NCI-H1417 treated with DMSO at 0.1 percent for 48 hours (cell line): ENCODE measurements around the gene IGFBP6.

Source experiments
- DNase-seq: peaks from one replicate; lab custom pipeline; 2025; lab: John Stamatoyannopoulos, UW

Gene IGFBP6

GRCh38 chr12:53120685-53121525 is 23.4 kb downstream of the IGFBP6 start:
- DNase-seq = no peak

- DNase-seq = no peak
Observed at GRCh38 chr12:53122961-53123468, 25.5 kb downstream of the IGFBP6 start.

DNA sequence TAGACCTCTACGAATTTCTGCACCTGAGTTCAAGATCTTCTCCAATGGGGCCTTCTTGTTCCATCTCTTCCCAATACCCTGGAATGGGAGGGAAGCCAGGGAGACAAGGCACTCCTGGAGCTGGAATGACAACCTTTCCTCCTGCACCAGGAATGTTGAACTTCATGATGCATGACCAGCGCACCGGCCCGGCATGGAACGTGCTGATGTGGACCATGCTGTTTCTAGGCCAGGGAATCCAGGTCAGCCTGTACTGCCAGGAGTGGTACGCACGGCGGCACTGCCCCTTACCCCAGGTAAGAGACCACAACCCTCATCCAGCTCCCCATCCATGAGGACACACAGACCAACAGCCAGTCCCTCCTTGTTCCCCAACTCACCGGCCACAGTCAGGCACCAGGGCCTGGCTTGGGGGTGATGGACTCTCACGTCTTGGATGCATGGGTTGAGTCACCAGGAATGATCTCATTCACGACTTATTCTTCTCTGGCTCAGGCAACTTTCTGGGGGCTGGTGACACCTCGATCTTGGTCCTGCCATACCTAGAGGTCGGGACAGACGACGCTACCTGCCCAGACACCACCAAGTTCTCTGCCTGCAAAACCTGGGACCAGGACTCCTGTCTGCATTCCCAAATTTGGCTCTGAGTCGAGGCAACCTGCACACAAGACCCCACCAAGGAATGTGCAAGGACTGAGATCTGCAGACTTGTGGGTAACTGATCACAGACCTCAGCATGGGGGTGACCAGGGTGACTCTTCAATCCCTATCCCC is 26.3 kb downstream of the IGFBP6 start:
- no peak for DNase-seq

DNA sequence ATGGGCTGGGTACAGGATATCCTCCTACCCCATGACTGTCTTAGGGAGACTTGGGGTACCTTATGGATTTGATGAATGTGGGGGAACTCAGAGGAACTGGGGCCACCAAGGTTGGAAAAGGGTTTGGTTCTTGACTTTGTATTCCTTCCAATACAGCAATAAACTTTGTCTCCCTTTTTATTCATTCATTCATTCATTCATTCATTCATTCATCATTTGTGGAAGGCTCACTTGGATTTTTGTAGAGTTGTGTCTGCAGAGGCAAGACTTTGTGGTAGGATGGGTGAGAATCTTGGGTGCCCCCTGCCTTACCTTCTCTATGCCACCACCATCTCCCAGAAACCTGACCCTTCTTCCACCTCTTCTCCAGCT is 26.9 kb downstream of the IGFBP6 start:
- no peak for DNase-seq

DNA sequence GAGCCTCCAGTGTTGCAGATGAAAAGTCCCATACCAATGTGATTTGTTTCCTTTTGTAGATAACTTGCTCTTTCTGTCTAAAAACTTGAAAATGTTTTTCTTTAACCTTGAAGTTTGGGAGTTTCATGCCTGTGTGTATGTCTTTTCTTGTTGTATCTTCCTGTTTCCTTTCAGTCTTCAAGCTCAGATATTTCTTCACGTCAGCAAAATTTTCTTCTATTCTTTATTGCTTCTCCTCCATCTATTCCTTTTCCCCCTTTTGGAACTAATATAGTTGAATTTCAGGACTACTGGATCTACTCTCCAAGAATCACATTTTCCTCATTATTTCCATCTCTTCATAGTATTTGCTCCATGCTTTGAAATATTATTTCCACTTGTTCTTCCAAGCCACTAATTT is 29.7 kb downstream of the IGFBP6 start:
- DNase-seq = no peak

DNA sequence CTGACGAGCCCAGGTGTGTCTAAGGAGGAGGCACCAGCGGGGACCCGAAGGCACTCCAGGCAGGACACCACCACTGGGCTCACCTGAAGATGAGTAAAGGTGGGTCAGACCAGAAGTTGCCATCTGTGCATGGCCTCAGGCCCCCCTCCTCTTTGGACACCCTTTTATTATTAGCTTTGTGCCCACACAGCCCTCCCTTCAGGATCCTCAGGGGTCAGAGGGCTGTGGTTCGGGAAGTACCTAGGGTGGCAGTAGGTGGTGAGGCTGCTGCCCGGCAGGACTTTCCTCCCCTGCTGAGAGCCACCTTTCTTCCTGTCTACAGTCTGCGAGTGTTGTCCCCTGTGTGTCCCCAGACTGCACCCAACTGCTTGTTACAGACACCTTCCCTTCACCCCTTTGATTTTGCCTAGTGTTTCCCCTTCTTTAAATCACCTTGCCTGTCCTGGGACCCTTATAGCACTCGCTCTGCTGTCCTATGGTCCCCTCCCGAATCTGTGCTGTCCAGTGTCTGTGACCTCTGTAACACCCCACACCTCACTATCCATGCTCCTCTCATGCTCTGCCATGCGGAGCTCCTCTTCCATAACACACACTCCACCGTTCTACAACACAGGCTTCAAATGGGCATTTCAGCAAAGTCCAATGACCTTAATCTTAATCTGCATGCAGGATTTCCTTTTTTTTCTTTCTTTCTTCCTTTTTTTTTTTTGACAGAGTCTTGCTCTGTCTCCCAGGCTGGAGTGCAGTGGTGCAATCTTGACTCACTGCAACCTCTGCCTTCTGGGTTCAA is 31.5 kb downstream of the IGFBP6 start:
- no peak for DNase-seq

GRCh38 chr12:53131844-53132243 is 34.4 kb downstream of the IGFBP6 start:
- no peak for DNase-seq

- no peak for DNase-seq
Observed at GRCh38 chr12:53133722-53134121, 36.3 kb downstream of the IGFBP6 start.

- DNase-seq = no peak
Observed at GRCh38 chr12:53143355-53143754, 45.9 kb downstream of the IGFBP6 start.

DNA sequence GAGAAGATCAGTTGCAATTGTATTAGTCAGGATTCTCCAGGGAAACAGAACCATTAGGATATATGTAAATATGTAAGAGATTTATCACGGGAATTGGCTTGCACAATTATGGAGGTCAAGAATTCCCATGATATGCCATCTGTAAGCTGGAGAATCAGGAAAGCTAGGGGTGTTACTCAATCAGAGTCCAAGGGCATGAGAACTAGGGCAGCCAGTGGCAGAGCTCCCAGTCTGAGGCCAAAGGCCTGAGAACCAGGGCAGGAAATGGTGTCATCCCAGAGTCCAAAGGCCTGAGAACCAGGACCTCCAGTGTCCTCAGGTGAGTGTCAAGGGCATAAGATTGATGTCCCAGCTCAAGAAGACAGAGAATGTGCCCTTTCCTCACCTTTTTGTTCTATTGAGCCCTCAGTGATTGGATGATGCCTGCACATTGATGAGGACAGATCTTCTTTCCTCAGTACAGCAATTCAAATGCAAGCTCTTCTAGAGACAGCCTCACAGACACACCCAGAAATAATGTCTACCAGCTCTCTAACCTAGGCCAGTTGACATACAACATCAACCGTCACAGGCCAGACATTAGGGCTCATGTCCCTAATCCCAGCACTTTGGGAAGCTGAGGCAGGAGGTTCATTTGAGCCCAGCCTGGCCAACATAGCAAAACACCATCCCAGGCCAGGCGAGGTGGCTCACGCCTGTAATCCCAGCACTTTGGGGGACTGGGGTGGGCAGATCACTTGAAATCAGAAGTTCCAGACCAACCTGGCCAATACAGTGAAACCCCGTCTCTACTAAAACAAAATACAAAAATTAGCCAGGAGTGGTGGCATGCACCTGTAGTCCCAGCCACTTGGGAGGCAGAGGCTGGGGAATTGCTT is 48.2 kb downstream of the IGFBP6 start:
- no peak for DNase-seq

DNA sequence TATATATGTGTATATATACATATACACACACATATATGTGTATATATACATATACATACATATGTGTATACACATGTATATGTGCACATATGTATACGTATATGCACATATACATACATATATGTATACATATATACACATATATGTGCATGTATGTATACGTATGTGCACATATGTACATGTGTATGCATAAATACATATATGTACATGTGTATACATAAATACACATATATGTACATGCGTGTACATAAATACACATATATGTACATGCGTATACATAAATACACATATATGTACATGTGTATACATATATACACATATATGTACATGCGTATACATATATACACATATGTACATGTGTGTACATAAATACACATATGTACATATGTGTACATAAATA is 49.7 kb downstream of the IGFBP6 start:
- DNase-seq = no peak

GRCh38 chr12:53147653-53148052 is 50.2 kb downstream of the IGFBP6 start:
- no peak for DNase-seq

DNA sequence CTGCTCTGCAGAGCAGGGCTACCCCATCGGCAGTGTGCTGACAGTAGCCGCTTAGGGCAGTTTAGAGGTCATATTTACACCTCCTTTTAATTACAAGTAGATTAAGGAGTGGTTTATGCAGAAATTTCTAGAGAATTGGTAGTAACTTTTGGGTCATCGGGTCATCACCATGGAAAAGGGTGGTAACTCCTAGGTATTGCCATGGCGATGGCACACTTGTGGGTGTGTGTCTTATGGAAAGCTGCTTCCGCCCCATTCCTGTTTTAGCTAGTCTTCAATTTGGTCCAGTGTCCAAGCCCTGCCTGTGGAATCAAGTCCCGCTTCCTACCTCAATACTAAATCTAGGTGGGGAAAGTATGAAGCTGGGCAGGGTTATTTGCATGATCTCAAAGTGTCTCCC is 53.6 kb downstream of the IGFBP6 start:
- no peak for DNase-seq
